Large intestine (tissue), 3 donors: ENCODE results near the gene NEK6. TPM values are rescaled to one million over a fixed set of nuclear protein-coding genes. Genes with fewer than 3 reads are reported as not detected.
A peak's percentile ranks its signal among the peaks of the same experiment; 100 is the strongest.
"Not testable (repeated sequence)": the region's sequence is repeated elsewhere in the genome, so short reads cannot be mapped to it uniquely, and the experiment has no call there.

ENCODE experiments used
- DNase-seq, 2 donors: peaks; one replicate each; pipeline versions ENCODE4 v3.0.0 to v3.0.0-alpha.2; 2013
- H3K27ac ChIP-seq: one replicate; pipeline ENCODE4 v1.5.1; 2013; ENCODE audit warnings: low read length
- H3K27me3 ChIP-seq: 2 replicates; pipeline ENCODE4 v1.6.1; 2013; ENCODE audit warnings: low read length; ENCODE audit not compliant: control insufficient read depth, insufficient read depth
- H3K36me3 ChIP-seq: 2 replicates; pipeline ENCODE4 v1.6.1; 2013; ENCODE audit warnings: low read length; ENCODE audit not compliant: control insufficient read depth, insufficient read depth
- H3K4me1 ChIP-seq: one replicate; pipeline ENCODE4 v1.6.1; 2013; ENCODE audit warnings: low read length; ENCODE audit not compliant: control insufficient read depth, insufficient read depth
- H3K4me3 ChIP-seq: one replicate; pipeline ENCODE4 v1.5.1; 2013; ENCODE audit warnings: low read length
- H3K9me3 ChIP-seq: one replicate; pipeline ENCODE4 v1.6.1; 2013; ENCODE audit warnings: mild to moderate bottlenecking, low read depth, low read length, moderate library complexity; ENCODE audit not compliant: control insufficient read depth
- WGBS: methylation state at CpG from one replicate; pipeline ENCODE4 v1.1.5; 2013; ENCODE audit warnings: low lambda C conversion rate; ENCODE audit not compliant: insufficient coverage; 5-methylcytosine and 5-hydroxymethylcytosine counted together
- polyA plus RNA-seq: library from polyadenylated mRNA; unstranded; fragments of 120-200 nt; gene quantifications from one replicate; pipeline ENCODE4 v1.2.1, GENCODE V29; 2013

Gene NEK6
- polyA plus RNA-seq, 1 donor = 28.2 TPM

- no peaks in the 10 kb centered on the region for H3K27me3 ChIP-seq
- DNase-seq = no peak
- WGBS = no CpG with 5 or more reads among the region's 16 CpGs
- H3K4me3 ChIP-seq = no peak overlapping the region
- H3K4me1 ChIP-seq = no peaks in the 10 kb centered on the region
- H3K36me3 ChIP-seq = no peaks in the 10 kb centered on the region
- H3K9me3 ChIP-seq = no peaks in the 10 kb centered on the region
- H3K27ac ChIP-seq = no peak overlapping the region
These were observed 6.0 kb upstream of the NEK6 start for GRCh38 chr9:124251605-124252378.

DNA sequence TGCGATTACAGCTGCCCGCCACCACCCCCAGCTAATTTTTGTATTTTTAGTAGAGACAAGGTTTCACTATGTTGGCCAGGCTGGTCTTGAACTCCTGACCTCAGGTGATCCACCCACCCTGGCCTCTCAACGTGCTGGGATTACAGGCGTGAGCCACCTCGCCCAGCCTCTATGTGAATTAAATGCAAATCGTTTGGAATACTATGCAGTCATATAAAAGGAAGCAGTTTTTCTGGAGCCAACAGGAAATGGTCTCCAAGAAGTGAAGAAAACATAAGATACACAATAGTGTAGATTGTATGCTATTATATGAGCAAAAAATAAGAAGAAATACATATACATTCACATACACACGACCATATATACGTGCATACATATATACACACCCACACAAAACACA lies 4.9 kb upstream of the NEK6 start:
- not testable (repeated sequence) for DNase-seq
- WGBS = 100% methylated on average over 1 of the region's 8 CpGs

DNA sequence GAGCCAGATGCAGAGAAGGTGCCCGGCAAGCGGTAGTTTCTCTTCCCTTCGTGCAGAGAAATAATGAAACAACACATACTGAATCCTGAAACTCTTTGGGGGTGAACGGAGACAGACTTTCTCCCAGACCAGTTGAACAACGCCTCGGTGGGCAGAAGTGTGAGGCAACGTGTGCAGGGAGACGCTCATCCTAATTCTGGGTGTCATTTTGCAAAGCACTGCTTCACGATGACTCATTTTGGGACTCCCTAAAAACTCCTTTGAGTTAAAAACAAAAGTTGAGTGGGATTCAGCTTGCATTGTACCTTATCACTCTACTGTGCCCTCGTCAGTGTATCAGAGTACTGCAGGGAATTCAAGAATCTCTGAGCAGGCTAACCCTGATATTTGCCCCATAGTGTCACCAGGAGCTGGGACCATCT lies 3.5 kb upstream of the NEK6 start:
- Histone ChIP-seq H3K4me1 (no peaks in the 10 kb centered on the region), H3K9me3 (no peaks in the 10 kb centered on the region), H3K36me3 (no peaks in the 10 kb centered on the region), H3K27ac (no peak overlapping the region), H3K4me3 (no peak overlapping the region), H3K27me3 (no peaks in the 10 kb centered on the region)
- WGBS = no CpG with 5 or more reads among the region's 10 CpGs
- DNase-seq = no peak

More for the DNA sequence above, 4.9 kb upstream of the NEK6 start:
- not testable (repeated sequence) for H3K4me1 ChIP-seq, H3K9me3 ChIP-seq, H3K4me3 ChIP-seq, H3K36me3 ChIP-seq, H3K27ac ChIP-seq, H3K27me3 ChIP-seq

GRCh38 chr9:124255222-124255621 lies 2.5 kb upstream of the NEK6 start:
- WGBS = no CpG with 5 or more reads among the region's 3 CpGs
- Histone ChIP-seq H3K27ac (no peak overlapping the region), H3K27me3 (no peaks in the 10 kb centered on the region), H3K9me3 (no peaks in the 10 kb centered on the region), H3K36me3 (no peaks in the 10 kb centered on the region), H3K4me1 (peaks cover 5% of the 10 kb centered on the region), H3K4me3 (no peak overlapping the region)
- no peak for DNase-seq

- no peaks in the 10 kb centered on the region for H3K27me3 ChIP-seq
- H3K9me3 ChIP-seq = no peaks in the 10 kb centered on the region
- no peaks in the 10 kb centered on the region for H3K36me3 ChIP-seq
- no peak overlapping the region for H3K4me3 ChIP-seq
- H3K4me1 ChIP-seq = peaks cover 11% of the 10 kb centered on the region
- WGBS = no CpG with 5 or more reads among the region's 11 CpGs
- H3K27ac ChIP-seq = no peak overlapping the region
- DNase-seq = no peak
These were observed 1.2 kb upstream of the NEK6 start for GRCh38 chr9:124256517-124257069.

DNA sequence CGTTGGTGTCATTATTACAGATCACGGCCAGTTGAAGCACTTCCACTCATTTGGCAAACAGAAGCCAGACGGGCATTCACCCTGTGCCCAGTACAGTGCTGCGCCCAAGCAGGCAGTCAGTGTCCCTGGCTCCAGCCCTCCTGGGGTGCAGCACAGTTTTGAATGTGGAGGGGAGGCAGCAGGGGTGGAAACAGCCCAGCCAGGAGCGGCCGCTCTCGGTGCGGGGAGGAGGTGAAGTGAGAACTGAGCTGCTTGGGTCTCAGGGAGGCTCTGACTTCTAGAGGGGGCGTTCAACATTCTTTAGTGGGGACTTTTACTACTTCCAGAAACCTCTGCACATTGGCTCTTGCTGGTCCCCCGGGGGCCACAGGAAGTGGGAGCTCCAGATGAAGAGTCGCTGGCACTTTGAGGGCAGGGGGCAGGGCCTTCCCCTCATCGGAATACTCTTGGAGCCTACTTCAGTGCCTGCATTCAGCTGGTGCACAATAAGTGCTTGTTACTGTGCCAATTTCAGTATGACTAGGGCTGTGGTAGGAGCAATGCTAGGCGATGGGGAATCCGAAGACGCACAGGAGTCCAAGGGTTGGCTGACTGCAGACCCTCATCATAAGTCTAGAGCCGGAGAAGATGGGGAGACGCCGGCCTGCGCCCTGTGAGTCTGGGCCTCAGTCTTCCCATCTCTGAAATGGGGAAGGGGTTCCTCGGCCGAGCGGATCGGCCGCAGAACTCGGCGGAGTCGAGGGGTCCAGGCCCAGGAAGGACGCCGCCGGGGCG lies 492 bp upstream of the NEK6 start:
- Histone ChIP-seq H3K9me3 (no peaks in the 10 kb centered on the region), H3K27me3 (no peaks in the 10 kb centered on the region), H3K4me3 (peak overlapping the region; percentile 47), H3K27ac (no peak overlapping the region), H3K4me1 (peaks cover 11% of the 10 kb centered on the region), H3K36me3 (no peaks in the 10 kb centered on the region)
- no CpG with 5 or more reads among the region's 31 CpGs for WGBS
- DNase-seq = no peak

- DNase-seq = no peak
- no peaks in the 10 kb centered on the region for H3K9me3 ChIP-seq
- peak overlapping the region; percentile 89 for H3K4me3 ChIP-seq
- WGBS = no CpG with 5 or more reads among the region's 17 CpGs
- H3K27ac ChIP-seq = peak overlapping the region; percentile 78
- peaks cover 22% of the 10 kb centered on the region for H3K4me1 ChIP-seq
- peaks cover 2% of the 10 kb centered on the region for H3K36me3 ChIP-seq
- H3K27me3 ChIP-seq = no peaks in the 10 kb centered on the region
These were observed 933 bp downstream of the NEK6 start for GRCh38 chr9:124258607-124259157.

- no CpG with 5 or more reads among the region's 19 CpGs for WGBS
- Histone ChIP-seq H3K4me3 (peak overlapping the region; percentile 89), H3K36me3 (peaks cover 2% of the 10 kb centered on the region), H3K4me1 (peaks cover 27% of the 10 kb centered on the region), H3K27me3 (no peaks in the 10 kb centered on the region), H3K27ac (peak overlapping the region; percentile 78), H3K9me3 (no peaks in the 10 kb centered on the region)
- peak in 1 of 2 donors; percentile 74 for DNase-seq
These were observed 1.5 kb downstream of the NEK6 start for GRCh38 chr9:124259158-124259808.

GRCh38 chr9:124260769-124261603 lies 3.2 kb downstream of the NEK6 start:
- DNase-seq = no peak

More at GRCh38 chr9:124260769-124261603, 3.2 kb downstream of the NEK6 start:
- Histone ChIP-seq H3K9me3 (no peaks in the 10 kb centered on the region), H3K4me1 (peaks cover 27% of the 10 kb centered on the region), H3K27me3 (no peaks in the 10 kb centered on the region), H3K4me3 (no peak overlapping the region), H3K36me3 (peaks cover 2% of the 10 kb centered on the region), H3K27ac (peak overlapping the region; percentile 8)
- no CpG with 5 or more reads among the region's 15 CpGs for WGBS
